Epithelial cell of alveolus of lung (primary cell): ENCODE results near the gene NXT1. TPM values are rescaled to one million over a fixed set of nuclear protein-coding genes. Genes with fewer than 3 reads are reported as not detected.

Experiments used
- total RNA-seq: library from RNA; depleted of rRNA; stranded (reverse); fragments of >200 nt; gene quantifications from 2 replicates; pipeline ENCODE4 v1.2.1, GENCODE V29; 2015

Gene NXT1
- 20.8 and 53.5 TPM in 2 replicates for total RNA-seq

GRCh38 chr20:23350196-23350903, at the start of gene NXT1:
NXT1 (plus strand) TSS chr20:23350791; CDS start chr20:23354042, 3,251 bp downstream.

GRCh38 chr20:23361476-23362391, 11.1 kb downstream of the NXT1 start, which contains the start of gene GZF1:
GZF1 (plus strand) TSS chr20:23362182; CDS start chr20:23364384, 2,202 bp downstream.

Other genes with a start within 250 kb of the NXT1 start
- gene GZF1, start 11.4 kb downstream of the NXT1 start, total RNA-seq, result 9.6 and 11.8 TPM in 2 replicates
- 1.8 and 4.6 TPM in 2 replicates for gene NAPB, start 70.7 kb downstream of the NXT1 start, total RNA-seq
- gene CSTL1, start 88.9 kb downstream of the NXT1 start, total RNA-seq, result not detected in 2 replicates
- gene CST11, start 102.1 kb downstream of the NXT1 start, total RNA-seq, result not detected in 2 replicates
- gene CST8, start 140.3 kb downstream of the NXT1 start, total RNA-seq, result not detected in 2 replicates
- not detected in 2 replicates for gene CST9L, start 217.7 kb downstream of the NXT1 start, total RNA-seq